ENCODE results near the gene CASKIN2.
"Not testable (repeated sequence)": the region's sequence is repeated elsewhere in the genome, so short reads cannot be mapped to it uniquely, and the experiment has no call there.

The CASKIN2 gene

DNA sequence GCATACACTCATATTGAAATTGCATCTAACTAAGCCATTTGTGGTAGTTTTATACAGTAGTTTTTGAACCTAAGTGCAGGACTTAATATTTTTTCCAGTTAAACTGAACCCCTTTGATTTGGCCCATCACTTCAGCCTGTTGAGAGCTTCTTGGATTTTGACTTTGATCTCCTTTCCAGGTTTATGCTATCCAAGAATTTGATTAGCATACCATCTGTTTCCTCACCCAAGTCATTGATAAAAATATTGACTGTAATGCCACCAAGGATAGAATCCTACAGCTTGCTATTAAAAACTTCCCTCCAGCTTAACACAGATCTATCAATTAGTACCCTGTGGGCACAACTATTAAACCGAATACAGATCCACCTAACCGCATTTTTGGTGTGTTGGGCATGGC, 51.7 kb downstream of the CASKIN2 start:
- no peak for DNase-seq

DNA sequence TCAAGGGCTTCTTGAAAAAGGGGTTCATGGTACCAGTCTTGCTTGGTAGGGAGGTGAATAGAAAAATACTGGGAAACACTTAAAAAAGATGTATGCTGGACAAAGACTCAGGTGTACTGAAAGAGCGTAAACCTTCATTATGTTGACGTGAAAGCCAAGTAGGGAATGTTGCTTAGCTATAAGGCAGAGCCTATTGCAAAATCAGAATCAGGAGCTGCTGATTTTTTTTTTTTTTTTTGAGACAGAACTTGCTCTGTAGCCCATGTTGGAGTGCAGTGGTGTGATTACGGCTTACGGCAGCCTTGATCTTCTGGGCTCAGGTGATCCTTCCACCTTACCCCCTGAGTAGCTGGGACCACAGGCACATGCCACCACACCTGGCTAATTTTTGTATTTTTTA, 55.0 kb downstream of the CASKIN2 start:
- no peak for DNase-seq

DNA sequence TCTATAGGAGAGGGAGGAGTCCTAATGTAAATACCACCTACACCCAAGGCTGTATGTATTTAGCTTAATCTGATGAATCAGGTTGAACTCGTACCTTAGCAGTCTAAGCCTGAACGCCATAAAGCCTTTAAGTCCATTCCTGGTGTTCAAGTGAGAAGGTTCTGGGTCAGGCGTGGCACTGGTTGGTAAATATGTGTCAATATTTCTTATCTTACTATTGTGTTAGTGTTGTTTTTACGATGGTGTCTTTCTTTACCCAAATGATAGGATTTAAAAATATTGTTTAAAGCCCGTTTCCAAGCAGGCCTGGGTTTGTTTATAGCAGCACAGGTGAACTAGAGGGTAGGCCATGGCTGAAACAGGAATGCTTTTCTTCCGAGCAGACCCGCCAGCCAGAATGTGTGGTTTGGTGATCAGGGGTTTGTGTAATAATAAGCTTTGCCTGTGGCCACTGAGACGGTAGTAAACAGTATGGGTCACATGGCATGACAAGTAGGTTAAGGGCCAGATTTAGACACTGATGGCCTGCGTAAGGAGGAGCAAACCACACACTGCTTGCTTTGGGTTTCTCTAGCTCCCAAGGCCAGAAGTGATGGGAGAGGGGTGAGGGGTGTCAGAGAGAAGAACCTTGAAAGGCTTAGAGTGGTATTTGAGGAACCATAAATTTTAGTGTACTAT, 55.6 kb downstream of the CASKIN2 start:
- no peak for DNase-seq

DNA sequence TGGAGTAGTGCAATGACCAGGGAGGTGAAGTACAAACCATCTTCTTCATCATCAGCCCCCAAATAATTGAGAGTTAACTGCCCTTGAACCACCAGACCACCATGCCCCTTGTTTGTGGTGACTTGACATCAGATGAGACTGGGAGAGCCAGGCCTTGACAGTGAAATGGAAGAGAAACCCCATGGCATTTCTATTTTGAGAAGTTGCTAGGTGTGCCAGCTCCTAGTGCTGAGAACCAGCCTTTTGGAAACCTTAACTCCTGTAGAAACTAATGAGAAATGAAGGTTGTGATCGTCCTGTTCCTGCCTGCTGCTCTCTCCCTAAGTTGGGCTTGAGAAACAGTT, 56.1 kb downstream of the CASKIN2 start:
- DNase-seq, result no peak

DNA sequence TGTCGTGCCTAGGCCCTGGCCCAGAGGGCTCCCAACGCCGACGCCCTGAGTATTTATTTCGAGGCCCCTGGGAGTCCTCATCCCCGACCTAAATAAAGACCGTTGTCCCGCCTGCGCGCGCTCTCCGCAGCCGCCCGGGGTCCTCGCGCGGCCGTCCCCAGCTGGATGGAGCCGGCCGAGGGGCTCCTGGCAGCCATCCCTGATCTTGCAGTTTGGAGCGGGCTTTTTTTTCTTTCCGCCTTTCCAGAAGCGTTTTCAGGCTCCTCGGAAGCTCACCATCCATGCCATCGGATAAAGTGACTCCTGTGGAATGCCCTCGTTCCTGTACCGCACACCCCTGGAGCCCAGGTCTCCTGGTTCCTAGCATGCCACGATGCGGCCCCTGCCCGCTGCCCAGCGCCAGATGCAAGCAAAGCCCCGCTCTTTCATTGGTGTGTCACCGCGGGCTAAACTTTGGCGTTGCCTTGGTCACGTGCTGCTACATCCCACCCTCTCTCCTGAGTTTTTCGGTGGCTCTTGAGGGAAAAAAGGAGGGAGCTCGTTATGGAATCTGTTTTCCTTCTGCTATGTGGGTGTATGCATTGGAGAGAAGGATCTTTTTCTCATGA, 58.2 kb downstream of the CASKIN2 start:
- DNase-seq, result peak; percentile 24

DNA sequence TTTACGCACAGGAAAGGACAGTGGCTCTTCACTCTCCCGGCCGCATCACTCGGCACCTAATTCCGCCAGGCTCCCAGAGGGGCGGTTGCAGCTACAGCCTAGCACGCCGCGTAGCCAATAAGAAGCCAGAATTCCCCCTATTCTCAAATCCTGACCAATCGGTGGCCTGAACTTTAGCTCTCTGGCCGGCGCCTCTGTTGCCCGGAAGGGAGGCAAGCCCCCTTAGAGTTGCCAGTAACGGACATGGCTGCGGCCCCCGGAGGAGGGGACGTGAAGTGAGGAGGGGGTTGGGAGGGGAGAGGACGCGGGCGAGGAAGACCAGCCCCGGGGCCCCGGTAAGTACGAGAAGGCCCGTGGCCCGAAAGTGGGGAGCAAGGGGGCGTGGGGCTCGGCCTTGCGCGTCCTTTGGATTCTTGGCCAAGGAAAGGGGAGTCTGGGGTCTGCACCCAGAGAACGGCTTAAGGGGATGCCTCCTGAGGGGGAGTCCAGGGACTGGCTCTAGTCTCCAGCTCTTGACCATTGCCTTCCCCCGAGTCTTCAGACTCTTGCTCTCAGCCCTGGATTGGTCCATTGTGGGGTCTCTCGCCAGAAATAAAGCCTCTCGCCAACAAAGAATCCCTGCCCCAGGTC, 58.8 kb downstream of the CASKIN2 start, which contains the start of gene TMEM94:
TMEM94 (plus strand) TSS at position 219 of the 630 bp plus-strand sequence. CDS start 15,271 bp downstream, outside the sequence.
- DNase-seq, result peak; percentile 92

DNA sequence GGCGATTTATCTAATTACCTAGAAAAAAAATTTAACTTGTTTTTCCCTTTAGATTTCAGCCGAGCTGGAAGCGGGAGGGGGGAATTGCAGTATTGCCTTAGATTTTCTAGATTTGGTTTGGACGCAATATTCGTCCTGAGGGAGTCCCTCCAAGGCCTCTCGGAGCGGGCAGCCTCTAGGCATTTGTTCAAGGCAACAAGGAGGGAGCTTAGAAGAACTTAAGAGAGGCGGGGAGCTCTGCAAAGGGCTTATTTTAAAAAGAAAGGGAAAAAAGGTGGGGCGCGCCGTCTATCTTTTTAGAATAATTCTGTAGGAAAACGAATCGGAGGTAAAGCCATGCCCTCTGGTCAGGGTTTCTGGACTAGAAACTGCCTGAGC, 59.3 kb downstream of the CASKIN2 start:
- DNase-seq, result no peak

DNA sequence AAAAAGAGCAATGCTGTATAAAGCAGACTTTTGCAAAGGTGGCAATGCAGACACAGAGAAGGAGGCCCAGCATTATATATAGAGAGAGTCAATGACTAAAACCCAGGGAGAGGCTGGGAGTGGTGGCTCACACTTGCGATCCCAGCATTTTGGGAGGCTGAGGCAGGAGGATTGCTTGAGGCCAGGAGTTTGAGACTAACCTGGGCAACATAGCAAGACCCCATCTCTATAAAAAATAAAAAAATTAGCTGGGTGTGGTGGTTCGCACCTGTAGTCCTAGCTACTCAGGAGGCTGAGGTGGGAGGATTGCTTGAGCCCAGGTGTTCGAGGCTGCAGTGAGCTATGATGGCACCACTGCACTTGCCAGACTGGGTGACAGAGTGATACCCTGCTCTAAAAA, 60.7 kb downstream of the CASKIN2 start:
- not testable (repeated sequence) for DNase-seq

DNA sequence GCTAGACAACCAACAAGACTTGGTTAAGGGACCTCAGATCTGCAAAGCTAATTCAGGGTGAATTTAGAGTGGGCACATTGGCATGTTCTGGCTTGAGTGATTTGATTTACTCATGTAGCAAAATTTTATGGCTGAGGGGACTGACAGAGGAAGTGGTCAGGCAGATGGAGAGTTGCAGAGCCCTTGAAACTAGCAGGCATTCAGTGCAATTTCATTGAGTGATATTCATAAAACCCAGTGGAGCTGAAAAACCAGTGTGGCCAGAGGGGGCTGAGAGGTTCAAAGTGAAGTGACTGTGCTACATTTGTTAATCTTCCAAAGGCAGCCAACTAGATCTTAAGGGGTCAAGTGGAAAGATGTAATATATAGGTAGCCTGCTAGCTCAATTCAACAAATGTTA, 61.1 kb downstream of the CASKIN2 start:
- no peak for DNase-seq

DNA sequence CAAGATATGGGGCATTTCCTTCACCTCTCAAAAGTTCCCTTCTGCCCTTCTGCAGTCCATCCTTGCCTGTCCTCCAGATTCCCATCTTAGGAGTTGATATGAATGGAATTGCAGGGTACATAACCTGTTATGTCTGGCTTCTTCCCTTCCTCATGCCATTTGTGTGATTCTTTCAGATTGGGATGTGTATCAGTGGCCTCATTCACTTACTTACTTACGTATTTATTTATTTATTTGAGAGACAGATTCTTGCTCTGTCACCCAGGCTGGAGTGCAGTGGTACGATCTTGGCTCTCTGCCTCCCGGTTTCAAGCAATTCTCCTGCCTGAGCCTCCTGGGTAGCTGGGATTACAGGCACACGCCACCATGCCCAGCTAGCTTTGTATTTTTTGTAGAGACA, 65.1 kb downstream of the CASKIN2 start:
- DNase-seq, result no peak
